Measurements from ENCODE around the gene GALNT10.

Gene GALNT10

DNA sequence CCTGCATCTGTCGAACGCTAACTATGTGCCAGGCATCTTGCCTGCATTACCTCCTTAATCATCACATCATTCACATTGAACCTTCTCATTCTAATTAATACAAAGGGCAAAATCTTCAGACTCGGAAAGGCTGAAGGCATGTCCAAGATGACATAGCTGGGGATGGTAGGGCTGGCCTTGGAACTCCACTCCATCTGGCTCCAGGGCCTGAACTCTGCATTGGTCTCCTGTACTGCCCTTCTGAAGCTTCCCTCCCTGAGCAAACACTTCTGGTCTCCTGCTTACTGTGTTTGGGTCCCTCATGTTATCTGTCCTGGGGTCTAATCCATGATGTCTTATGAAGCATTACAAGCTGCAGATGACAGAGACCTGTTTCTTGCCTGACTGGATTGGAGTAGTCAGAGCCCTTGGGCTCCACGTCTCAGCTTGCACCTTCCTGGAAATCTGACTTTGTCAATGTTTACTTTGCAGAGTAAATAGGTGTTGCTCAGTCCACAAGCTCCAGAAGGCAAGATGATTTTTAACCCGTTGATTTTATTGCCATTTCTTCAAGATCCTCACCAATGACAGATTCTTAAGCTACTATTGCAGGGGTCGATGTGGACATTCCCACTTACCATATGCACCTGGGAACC is 106.1 kb downstream of the GALNT10 start:
- no peak for DNase-seq (ENCODE audit: low read depth)

DNA sequence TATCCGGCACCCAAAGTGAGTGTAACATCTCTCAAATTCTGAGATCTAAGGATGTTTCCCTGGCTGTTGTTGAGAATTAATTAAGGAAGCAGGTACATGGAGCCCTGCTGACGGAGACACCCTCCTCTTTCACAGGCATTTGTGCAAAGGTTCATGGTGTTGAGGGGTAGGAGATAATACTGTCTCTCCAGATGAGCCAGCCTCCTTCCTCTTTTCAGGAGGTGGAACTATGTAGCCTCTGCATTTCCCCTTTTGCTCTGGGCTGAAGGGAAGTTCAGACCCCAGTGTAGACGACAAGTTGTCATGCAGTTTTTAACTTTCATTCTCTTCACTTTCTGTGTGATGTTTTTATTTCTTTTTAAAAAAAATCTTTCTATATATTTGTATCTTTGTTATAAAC is 107.5 kb downstream of the GALNT10 start:
- DNase-seq (ENCODE audit: low read depth): no peak

DNA sequence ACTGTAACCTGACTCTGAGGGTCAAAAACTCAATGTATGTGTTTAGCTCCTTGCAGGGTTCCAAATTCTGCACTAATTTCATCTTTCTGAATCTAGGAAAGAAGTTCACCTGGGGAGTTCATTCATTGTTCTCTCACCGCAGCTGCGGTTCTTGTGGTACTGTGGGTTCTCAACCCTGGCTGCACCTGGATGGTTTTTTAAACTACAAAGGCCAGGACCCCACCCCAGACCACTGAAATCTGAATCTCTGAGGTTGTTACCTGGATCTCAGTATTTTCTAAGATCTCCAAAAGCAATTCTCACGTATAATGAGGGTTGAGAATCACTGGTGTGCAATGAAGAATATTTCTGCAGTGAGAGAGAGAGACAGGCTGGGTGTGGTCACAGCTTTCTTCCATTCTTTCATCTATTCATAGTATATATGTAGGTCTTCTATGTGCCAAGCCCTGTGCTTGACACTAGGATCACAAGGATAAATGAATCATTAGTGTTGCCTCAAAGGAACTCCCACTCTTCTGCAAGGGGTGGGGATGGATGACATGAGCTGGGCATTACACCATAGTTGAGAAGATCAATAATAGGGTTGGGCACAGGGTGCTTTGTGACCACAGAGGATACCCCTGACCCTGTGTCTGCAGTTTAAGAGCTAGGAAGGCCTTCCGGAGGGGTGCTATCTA is 109.8 kb downstream of the GALNT10 start:
- DNase-seq (ENCODE audit: low read depth): no peak

DNA sequence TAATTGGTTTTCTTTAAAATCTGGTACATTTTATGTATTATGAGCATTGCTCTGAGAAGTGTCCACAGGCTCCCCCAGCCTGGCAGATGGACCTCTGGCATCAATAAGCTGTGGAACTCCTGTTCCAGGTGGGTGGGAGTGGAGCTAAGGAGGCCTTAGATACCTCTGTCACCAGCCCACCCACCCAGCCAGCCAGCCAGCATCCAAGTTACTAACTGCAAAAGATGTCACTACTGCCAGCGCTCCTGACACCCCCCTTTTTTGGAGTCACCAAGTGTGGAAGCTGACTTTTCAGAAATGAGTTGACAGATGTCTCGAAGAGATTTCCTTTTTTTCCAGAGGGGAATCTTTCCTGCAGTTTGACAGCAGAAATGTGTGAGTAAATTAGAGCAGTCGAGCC is 111.2 kb downstream of the GALNT10 start:
- no peak for DNase-seq (ENCODE audit: low read depth)

DNA sequence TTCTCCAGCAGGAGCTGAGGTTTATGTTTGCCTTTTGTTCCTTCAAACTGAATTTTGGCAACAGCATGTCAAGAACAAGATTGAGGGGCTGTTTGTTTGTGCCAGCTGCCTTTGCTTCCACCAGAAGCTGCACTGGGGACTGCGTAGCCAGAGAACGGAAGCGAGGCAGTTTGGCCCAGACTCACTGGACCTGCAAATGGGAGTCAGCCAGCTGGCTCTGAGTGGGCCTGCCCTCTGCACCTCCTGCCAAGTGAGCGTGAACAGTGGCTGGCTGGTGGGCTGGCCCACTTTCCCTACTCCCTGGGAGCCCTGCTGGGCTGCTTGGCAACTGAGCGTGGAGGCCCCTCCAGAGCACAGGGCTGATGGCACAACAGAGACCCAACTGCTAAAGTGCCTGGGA is 111.6 kb downstream of the GALNT10 start:
- no peak for DNase-seq (ENCODE audit: low read depth)

DNA sequence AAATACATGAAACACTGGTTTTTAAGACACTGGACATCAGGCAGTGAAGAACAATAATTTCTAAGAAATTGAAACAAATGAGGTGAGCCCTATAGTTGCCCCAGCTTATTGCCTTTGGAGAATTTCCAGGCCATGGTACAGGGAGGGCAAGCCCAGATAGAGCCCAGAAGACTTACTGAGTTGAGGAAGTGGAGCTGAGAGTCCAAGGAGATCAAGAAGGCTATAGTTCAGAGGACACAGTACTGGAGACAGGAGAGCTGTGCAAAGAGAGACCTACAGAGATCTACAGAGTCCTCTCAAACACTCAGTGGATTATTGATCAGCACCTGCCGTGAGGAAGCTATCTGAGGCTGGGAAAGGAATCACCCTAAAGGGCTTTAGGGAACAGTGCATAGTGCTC is 112.6 kb downstream of the GALNT10 start:
- no peak for DNase-seq (ENCODE audit: low read depth)

DNA sequence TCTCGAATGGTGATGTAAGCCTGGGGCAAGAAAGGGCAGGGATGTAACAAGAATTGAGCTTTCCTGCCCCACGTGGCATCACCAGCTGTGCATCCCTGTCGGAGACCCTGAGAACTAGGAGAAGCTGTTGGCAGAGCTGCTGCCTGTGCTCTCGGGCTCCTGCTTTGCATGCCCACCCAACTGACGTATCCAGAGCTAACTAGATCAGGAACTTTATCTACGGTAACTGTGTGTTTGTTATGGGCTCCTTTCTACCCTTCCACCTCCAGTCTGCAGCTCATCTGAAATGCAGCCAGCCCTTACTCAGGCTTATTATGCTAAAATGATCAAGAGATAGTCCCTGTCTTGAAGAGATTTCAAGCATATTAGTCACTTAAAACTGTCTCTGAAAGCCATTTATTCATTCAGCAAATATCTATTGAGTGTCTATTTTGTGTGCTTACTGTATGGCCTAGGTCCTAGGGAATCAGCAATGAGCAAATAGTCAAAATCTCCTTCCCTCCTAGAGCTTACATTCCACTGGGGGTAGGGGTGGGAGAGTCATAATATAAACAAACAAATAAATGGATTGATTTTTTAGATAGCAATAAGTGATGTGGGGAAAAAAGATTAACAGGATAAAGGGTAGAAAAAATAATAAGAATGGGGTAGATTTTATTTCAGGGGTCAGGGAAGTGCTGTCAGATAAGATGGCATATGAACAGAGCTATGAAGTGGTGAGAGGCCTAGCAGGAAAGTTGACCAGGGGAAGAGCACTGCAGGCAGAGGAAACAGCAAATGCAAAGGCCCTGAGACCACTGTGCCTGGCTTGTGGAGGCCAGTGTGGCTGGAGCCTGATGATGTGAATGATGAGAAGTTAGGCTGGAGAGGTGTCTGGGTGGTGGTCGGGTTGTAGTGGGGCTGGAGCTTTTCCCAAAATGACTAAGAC is 118.2 kb downstream of the GALNT10 start:
- peak; percentile 60 for DNase-seq (ENCODE audit: low read depth)

DNA sequence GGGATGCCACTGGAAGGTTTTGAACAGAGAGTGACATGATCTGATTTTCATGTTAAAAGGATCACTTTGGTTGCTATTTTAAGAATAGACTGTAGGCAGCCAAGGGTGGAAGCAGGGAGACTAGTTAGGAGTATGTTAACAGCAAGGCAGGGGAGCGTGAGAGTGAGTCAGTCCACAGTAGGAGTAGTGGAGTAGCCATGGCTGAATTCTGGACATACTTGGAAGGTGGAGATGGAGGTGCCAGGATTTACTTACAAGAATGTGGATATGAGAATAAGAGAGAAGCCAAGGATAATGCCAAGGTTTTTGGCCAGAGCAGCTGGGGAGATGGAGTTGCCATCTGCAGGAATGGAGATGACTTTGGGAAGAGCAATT is 118.8 kb downstream of the GALNT10 start:
- peak; percentile 55 for DNase-seq (ENCODE audit: low read depth)

DNA sequence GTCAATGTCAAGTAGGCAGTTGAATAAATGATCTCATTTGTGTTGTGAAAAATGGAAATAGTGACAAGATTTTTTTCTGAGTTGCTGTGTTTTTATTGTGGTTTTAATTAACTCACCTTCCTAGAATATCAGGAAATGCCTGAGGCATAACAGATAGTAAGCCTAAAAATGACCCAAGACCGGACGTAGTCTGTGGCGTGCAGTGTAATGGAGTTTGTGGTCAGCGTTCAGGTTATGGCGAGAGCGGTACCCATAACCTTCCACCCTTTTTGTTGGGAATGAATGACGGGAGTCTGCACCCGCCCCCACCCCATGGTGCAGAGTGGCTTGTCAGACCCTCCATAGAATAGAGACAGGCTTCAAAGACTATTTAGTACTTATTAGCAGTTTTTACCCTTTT is 119.3 kb downstream of the GALNT10 start:
- DNase-seq (ENCODE audit: low read depth): no peak

DNA sequence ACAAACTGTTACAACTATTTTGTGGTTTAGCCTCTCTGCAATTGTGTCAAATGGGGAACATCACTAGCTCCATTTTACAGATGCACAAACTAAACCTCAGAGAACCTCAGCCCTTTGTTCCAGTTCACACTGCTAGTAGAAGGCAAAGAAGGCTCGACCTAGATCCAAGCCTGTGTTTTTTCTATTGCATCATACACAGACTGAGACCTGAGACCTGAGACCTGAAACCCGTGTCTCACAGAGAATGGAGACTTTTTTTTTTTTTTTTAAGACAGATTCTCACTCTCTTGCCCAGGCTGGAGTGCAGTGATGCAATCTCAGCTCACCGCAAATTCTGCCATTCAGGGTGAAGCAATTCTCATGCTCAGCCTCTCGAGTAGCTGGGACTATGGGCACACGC is 120.8 kb downstream of the GALNT10 start:
- DNase-seq (ENCODE audit: low read depth): no peak

DNA sequence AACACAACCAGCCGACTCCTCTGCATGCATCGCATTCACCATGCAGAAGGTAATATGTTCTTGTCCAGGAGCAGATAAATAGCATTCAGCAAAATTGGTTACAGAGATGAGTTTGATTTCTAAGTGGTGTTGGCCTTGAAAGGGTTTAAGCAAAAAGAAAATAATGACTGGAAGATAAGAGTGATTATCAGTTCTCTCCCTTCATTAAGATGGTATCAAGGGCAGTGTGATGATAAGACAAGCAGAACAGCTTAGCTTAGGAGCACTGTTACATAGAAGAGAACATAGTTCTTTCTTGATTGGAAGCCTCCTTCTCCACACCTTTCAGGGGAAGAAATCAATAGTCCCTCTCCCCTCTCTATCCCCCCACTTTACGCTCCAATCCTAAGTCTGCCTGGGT is 121.5 kb downstream of the GALNT10 start:
- no peak for DNase-seq (ENCODE audit: low read depth)

DNA sequence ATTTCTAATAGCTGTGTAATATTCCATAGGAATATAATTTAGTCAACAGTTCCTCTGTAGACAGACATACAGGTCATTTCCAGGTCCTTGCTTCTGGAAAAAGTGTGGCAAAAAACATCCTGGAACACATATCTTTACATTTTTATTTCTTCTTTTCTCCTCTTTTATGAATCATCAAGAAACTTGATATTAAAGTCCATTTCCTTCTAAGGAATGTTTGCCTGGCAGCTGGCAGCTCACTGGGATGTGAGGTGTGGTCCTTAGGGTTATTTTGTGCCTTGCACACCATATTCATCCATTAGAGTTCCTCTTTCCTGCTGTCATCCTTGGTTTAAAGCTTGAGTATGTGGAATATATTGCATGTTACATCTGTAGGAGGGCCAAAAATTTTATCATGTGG is 122.0 kb downstream of the GALNT10 start:
- no peak for DNase-seq (ENCODE audit: low read depth)

DNA sequence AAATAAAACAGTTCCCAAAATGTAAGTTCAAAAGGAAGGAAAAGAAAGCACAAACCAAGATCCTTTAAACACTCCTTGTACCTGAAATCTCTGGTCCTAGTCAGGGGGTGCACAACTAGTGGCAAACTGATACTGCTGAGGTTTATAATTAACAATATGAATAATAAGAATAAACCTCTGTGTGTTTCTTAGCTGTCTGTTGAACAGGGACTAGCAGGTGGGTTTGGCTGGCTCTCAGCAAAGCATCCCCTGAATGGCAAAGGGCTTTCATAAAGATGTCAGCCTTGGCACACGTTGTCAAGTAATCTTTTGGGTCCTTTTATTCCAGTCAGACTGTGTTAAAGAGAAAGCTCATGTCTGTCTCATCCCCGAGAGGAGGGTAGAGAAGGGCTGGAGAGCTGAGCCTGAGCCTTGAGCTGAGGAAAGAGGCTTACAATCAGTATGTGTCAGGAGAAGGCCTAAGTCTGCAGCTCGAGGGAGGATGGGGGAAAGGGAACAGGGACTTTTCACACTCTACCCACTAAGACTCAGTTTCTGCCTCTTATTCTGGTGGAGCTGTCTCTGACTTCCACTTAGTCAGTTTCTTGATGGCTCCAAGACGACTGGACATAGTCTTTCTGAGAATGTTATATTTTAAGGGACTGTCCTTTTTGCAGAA is 123.0 kb downstream of the GALNT10 start:
- no peak for DNase-seq (ENCODE audit: low read depth)

DNA sequence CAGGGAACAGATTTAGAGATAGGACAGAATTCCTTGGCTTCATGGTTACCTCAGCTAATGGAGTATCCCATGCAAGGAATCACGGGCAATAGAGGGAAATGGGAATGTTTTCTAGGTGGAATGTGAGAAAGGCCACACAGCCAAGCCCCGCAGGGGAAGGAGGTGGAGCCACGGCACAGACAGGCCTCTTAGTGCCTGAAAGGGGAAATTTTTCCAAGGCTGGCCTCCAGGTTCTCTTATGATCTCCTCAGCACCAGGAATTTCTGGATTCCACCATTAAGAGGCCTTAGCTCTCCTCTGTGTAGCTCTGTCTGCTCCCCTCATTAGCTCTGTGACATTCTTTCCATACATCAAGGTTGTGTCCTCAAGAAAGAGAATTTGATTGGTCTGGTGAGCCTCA is 124.7 kb downstream of the GALNT10 start:
- DNase-seq (ENCODE audit: low read depth): no peak

DNA sequence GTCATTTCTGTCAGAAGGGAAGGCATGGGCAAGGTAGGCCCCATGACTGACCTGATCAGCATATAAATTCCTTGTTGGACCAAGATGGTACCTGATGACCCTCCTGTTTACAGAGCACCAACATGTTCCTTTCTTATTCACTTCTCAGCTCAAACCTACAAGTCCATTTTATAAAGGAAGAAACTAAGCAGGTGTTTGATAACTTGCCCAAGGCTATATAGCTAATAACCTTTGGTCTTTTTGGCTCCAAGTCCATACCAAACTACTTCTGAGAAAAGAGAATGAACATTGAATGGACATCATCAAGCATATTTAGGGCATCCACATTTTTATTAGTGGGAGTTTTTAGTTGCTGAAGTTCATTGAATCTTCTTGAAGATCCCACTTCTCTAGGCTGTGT is 125.2 kb downstream of the GALNT10 start:
- no peak for DNase-seq (ENCODE audit: low read depth)

DNA sequence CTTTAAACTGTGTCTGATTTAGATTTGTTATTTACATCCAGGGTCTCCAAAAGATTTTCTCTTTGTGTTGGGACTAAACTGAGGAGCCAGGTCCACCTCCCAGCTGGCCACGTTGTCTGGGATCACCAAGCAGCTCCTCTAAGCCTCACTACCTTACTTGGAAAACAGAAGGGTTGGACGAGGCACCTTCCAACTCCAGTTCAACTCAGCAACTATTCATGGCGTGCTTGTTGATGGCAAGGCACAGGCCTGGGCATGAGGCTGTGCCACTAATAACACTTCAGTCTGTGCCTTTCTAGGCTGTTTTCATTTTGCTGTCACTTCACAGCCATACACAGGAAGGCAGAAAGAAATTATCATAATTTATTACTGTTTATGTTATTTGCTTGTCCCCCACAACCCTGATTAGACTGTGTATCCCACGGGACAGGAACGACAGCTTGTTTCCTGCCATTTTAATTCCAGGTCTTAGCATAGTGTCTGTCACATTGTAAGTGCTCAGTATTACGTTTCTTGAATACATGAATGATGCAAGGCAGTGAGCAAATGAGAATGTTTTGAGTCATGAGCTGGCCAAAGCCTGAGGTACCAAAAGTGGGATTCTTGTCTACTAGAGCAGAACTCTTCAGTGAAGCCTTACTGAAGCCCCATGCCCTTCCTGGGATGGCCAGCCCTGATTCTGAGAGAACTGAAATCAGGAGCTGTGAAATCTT is 125.8 kb downstream of the GALNT10 start:
- no peak for DNase-seq (ENCODE audit: low read depth)

DNA sequence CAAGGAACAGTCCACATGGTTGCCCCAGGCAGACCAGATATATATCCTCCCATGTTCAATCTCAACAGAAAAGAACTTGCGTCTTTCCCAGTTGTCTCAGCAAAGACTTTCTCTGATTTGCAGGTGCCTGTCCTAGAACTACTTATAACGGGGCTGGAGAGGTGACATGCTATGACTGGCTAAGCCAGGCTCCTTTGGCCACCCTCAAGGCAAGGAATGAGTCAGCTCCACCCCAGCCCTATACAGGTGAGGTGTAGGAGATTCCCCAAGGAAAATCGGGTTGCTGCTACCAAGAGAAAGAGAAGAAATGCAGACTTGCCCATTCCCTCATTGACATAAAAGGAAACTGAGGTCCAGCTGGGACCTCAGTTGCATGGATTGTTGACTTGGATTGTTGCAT is 127.4 kb downstream of the GALNT10 start:
- no peak for DNase-seq (ENCODE audit: low read depth)

DNA sequence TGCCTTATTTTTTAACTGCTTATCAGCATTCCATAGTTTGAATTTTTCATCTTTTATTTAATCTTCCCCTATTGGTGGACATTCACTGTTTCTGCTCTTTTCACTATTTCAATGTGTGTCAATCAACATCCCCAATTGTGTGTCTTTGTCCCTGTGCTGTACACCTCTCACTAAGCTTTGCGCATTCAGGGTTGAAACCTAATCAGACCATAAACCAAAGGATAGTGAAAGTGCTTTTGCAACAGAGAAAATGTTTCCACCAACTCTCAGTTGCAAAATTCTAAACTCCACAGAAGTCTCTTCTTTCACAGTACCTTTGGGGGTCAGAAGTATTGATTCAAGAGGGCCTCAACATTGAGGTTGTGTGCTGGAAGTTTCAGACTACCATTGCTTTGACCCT is 128.2 kb downstream of the GALNT10 start:
- no peak for DNase-seq (ENCODE audit: low read depth)

DNA sequence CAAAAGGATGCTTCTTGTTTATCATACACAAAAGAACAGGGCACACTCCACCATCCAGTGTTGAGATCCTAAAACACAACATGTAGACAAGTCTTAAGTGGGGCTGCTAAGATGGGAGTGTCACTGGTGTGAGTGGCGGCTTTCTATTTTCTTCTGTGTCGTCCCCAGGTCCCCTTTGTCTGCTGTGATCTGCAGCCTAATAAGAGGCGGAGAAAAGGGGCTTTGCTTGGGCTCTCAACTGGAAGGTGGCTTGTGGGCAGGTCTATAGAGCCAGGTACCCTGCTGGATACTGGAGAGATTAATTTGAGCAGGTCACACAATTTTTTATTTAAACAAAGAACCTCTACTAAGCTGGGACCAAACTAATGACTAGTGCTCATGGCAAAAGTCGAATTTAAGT is 129.2 kb downstream of the GALNT10 start:
- DNase-seq (ENCODE audit: low read depth): no peak

DNA sequence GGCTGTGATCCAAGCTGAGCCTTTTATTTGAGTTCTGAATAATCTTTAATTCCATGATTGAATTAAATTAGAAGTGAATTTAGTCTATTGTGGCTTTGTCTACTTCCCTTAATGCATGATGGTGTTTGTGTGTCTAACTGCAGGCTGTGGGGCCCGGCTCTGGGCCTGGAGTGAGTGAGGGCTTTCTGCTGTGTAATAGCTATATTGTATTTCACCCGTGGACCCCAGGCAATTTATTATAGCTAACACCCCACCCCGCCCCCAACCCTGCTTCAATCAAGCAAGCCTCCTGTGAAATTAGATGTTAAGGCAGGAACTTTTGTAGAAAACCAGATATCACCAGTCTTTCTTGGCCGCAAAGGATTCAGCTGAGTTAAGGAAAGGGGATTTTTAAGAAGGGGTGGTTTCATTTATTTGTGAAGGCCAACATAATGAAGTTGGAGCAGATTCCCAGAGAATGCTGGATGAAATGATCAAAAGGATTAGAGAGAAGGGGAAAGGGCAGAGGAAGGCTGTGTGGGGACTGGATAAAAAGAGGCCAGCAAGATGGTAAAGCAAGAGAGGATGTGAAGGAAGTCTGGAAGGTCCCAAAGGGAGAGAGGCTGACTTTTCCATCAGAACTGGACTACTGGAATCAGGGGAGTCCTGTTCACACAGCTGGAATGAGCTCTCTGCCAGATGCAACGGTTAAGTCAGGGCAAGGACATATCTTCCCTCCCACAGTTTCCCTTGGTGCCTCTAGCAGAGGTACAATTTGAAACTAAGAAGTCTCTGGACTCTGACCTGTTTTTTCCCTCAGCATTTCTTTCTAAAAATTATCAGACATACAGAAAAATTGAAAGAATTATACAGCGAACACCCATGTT is 129.9 kb downstream of the GALNT10 start:
- DNase-seq (ENCODE audit: low read depth): no peak

DNA sequence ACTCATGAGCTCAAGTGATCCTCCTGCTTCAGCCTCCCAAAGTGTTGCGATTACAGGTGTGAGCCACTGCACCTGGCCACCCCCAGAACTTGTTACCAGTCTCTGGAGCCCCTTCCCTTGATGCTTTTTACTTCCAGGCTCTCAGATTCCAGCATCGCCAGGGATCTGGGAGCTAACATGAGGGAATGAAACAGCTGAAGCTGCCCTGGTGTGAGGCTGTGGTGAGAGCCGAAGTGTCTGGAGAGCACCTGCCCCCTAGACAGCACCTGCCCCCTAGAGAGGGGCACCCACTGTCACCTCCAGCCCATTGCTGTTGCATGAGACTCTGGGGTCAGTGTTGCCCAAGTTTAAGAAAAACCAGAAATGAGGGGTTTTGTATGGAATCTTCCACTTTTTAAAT is 131.0 kb downstream of the GALNT10 start:
- no peak for DNase-seq (ENCODE audit: low read depth)

All from non-pigmented ciliary epithelial cell (primary cell).